Kasumi-1 (cell line): ENCODE data around the gene GPR107.

ENCODE experiments used
- DNase-seq, 2 experiments: peaks; one replicate each; lab custom pipeline; 2025; lab: John Stamatoyannopoulos, UW

Gene GPR107

DNA sequence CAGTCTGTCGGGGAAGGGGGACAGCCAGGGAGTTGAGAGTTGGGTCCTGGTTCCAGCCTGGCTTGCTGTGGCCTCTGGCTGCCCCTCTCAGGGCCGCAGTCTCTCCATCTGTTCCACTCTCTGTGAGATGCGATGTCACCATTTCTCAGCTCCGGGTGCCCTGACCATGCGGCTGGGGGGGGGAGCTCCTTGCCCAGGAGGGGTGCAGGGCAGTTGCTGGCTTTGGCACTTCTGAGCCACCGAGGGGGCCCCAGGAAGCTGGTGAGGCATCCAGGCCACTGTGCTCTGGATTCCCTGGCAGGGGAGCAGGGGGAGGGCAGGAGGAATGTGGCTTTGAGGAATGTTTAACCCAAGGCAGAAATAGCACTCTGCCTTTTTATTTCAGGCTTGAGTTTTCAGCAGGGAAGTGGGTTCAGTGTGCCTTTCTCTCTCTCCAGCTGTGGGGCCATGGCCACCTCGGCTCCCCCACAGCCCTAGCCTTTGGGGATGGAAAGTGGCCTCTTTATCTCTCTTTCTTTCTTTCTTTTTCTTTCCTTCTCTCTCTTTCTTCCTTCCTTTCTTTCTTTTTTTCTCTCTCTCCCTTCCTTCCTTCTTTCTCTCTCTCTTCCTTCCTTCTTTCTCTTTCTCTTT is 129.5 kb downstream of the GPR107 start:
- no peak for DNase-seq

DNA sequence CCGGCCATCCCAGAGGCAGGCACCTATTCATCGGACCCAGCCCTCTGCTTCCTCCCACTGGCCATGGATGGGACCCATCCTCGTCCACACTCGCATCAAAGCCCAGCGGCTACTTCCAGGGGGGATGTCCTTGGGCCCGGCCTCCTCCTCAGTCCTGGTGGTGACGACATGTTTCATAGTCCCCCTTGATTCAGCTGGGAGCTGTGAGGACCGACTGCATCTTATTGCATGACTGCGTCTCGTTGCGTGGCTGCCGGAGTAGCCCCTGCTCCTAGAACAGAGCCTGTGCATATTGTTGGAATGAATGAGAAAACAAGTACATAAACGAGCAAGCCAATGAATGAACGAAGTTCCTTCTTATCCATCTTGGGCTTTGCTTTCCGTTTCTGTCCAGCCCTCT is 131.3 kb downstream of the GPR107 start:
- DNase-seq: no peak

DNA sequence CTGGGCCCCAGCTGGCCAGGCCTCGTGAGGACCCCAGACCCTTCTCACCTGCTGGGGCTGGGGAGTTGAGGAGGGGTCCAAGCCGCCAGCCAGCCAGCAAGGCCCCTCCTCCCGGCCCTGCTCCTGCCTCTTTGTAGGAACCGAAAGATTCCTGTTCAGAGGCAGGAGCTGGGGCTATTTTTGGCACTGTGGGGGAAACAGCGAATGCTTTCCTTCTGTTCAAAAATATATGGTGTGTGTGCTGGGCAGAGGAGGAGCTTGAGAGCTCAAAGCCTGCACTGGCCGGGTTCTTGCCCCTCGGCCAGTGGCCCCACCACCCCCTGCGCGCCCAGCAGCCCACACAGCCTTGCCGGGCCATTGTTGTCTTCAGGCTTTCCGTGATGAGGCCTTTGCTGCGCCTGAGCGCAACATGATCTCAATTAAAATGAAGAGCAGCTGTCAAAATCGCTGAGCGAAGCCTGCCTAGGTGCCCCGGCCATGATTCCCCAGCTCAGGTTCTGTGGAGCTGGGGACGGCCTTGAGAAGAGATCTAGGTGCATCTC is 131.9 kb downstream of the GPR107 start:
- no peak for DNase-seq

DNA sequence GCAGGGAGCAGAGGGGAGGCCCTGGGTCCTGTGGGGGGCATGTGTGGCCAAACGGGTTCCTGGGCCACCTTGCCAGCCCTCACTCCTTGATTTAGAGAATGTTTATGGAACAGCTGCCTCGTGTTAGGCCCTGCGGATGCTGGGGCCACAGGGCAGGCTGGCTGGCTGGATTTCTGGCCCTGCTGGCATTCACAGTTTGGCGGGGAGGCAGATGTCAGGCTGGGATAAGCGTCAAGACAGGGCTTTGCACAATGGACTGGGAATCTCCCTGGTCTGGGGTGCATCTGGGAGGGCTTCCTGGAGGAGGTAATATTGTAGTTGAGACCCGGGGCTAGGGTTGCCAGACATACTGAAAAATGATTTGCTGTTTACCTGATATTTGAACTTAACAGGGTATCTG is 132.3 kb downstream of the GPR107 start:
- DNase-seq: no peak

DNA sequence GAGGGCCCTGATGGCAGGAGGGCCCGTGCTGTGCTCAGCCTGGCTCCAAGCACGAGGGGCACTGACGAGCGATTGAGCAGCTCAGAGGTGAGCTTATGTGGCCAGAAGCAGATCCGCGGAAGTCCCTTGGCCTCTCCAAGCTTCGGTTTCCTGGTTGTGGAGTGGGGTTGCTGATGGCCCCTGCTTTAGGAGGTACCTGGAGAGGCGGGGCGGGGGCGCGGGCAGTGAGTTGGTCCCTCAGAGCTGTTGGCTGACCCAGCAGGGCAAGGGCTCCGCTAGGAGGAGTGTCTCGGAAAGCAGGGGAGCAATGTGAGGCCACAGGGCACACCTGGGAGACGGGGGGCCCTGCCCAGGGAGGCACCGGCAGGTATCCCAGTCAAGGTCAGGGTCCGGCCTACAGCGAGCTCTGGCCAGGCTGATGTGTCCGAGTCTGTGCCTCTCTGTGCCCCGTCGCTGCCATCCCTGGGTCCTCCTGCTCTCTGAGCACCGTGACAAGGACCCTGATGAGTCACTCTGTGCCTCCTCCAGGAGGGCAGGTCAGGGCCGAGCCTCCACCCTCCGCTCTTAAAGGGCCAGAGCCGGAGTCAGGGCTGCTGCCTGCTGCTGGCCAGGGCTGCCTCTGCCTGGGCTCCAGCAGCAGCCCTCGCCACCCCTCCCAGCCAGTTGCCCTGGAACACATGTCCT is 133.3 kb downstream of the GPR107 start:
- no peak for DNase-seq

DNA sequence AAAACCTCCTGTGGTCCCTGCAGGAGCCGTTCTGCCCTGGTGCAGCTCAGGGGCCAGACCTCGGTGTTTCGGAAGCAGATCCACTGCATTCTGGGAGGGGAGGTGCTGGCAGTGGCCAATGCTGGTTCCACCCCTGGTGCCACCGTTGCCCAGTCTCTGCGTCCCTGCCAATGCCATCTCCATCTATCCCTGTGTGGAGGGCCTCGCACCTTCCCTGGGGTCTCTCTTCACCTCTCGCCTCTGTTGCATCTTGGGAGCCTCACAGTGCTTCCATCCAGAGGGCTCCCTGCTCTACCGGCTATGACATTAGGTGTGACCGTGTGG is 133.8 kb downstream of the GPR107 start:
- DNase-seq: no peak

DNA sequence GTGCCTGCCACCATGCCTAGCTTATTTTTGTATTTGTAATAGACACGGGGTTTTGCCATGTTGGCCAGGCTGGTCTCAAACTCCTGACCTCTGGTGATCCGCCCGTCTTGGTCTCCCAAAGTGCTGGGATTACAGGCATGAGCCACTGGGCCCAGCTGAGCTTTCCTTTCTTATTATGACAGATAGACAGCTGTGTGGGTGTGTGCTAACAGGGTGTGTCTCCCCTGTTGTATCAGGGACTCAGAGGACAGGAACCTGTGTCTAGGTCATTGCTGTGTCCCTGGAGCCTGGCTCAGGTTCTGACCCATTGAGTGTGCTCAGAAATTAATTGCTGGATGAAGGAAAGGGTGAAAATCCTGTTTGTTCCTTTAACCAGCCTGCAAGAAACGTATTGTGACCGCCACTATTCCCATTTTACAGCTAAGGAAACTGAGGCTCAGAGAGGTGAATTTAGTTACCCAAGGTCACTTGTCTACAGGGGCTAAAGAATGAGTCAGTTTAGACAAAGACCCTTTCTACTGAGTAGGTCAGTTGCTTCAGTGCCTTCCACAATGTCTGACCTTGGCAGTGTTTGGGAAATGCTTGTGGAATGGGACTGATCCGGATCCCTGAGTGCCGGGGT is 135.3 kb downstream of the GPR107 start:
- no peak for DNase-seq
